ENCODE results near the gene ZMYM5. TPM values are rescaled to one million over a fixed set of nuclear protein-coding genes. Genes with fewer than 3 reads are reported as not detected.

ZMYM5 gene
- total and polyA plus RNA-seq, 2 of the 8 experiments (the other 6 are each of a cell fraction or from before 2014, with no cell fraction given) = 4.9 to 7.9 TPM

- DNase-seq (ENCODE audit: low read depth in 1 of 2, low spot score in 2 of 2) (peak in 1 of 2 experiments; percentile 63), FAIRE-seq (no peak)
- Histone ChIP-seq H3K23me2 (ENCODE audit: low read depth, low read length) (peaks cover 1% of the 10 kb centered on the region; the same call in 1 of the 2 replicates), H3K79me2 (ENCODE audit: control insufficient read depth in 1 of 2, insufficient read depth in 2 of 2, low read length in 2 of 2) (peaks cover 5 to 30% of the 10 kb centered on the region in 2 experiments), H3K36me3 (ENCODE audit: control insufficient read depth in 2 of 4, insufficient read depth in 4 of 4, low read length in 3 of 4) (0 out of 8 replicates have a peak, but pooled peaks cover 0 to 4% (median 0%) of the 10 kb centered on the region in 4 experiments), H3K27ac (ENCODE audit: low read depth, low read length) (no peak overlapping the region), H2BK5ac (ENCODE audit: low read depth, low read length) (peak overlapping the region; percentile 60; the same call in 1 of the 2 replicates), H2BK20ac (ENCODE audit: low read length) (no peak overlapping the region), H3K4me3 (ENCODE audit: extremely low read depth in 1 of 4, insufficient read depth in 2 of 4, low read depth in 3 of 4, low read length in 4 of 4) (peak overlapping the region; percentile 71 to 89 (median 77)), H3K14ac (ENCODE audit: insufficient read length) (no peak overlapping the region), H3K9me3 (ENCODE audit: insufficient read depth in 2 of 2, low read depth in 1 of 2, low read length in 1 of 2) (no peaks in the 10 kb centered on the region), H3K56ac (replicated peaks; ENCODE audit: insufficient read length, low read depth, low read length) (peak overlapping the region; percentile 46), H3K4me2 (ENCODE audit: insufficient read depth in 1 of 2, low read depth in 2 of 2, low read length in 2 of 2) (peak overlapping the region; percentile 90 to 98), H3K79me1 (ENCODE audit: low read depth, low read length) (no peaks in the 10 kb centered on the region; the same call in 1 of the 2 replicates), H2BK15ac (ENCODE audit: low read length) (no peak overlapping the region; the same call in 1 of the 2 replicates), H3K23ac (ENCODE audit: insufficient read length) (no peak overlapping the region), H4K8ac (ENCODE audit: extremely low read depth, insufficient read depth, low read length) (peak overlapping the region; percentile 63), H4K20me1 (replicated peaks in 1 of 2; ENCODE audit: control insufficient read depth in 1 of 2, insufficient read depth in 2 of 2, low read length in 2 of 2) (no peaks in the 10 kb centered on the region), H3K18ac (ENCODE audit: extremely low read depth, low read length) (peak overlapping the region; percentile 15; the same call in 1 of the 2 replicates), H3K4me1 (replicated peaks in 1 of 4; ENCODE audit: control insufficient read depth in 3 of 4, insufficient read depth in 4 of 4, low read length in 3 of 4) (0 out of 7 replicates have a peak, but pooled peaks cover 0 to 2% (median 0%) of the 10 kb centered on the region in 4 experiments), H2BK120ac (replicated peaks; ENCODE audit: low read depth, low read length) (no peak overlapping the region), H3K9ac (replicated peaks in 1 of 4; ENCODE audit: extremely low read depth in 1 of 4, low read depth in 3 of 4, low read length in 3 of 4) (peak overlapping the region; percentile 59 to 88 (median 70)), H3K4ac (replicated peaks; ENCODE audit: insufficient read length, low read depth, low read length) (no peak overlapping the region), H2BK12ac (ENCODE audit: low read depth, low read length) (0 out of 2 replicates have a peak overlapping the region, but pooled peaks have one; percentile 60), H4K91ac (replicated peaks; ENCODE audit: insufficient read length, low read length) (peak overlapping the region; percentile 54), H3K27me3 (replicated peaks in 1 of 4; ENCODE audit: control insufficient read depth in 3 of 4, extremely low read depth in 1 of 4, insufficient read depth in 3 of 4, low read length in 3 of 4) (no peaks in the 10 kb centered on the region), H4K5ac (ENCODE audit: insufficient read length, low read depth, low read length) (peak overlapping the region; percentile 73), H2AK5ac (ENCODE audit: low read depth, low read length) (no peak overlapping the region), H2AFZ (ENCODE audit: low read length) (peak overlapping the region; percentile 67)
- ChIA-PET CTCF (ENCODE audit: partially characterized antibody) (interaction anchor here (0.5 to 1.7 kb wide), 4 partner anchors 71 to 180 kb away, joined by 3 to 6 read pairs (median 4); no protein-coding TSS in a partner anchor), POLR2A (ENCODE audit: partially characterized antibody) (interaction anchor here (1.0 to 2.5 kb wide), 7 partner anchors 12 to 98 kb away, joined by 3 to 12 read pairs (median 4); partner anchors contain the start of gene PSPC1)
- WGBS, 2 experiments (ENCODE audit: extremely low coverage in 1 of 2, insufficient coverage in 1 of 2, insufficient read length in 1 of 2, insufficient replicate concordance in 2 of 2, low coverage in 1 of 2, low lambda C conversion rate in 2 of 2, missing lambda C conversion rate in 1 of 2) = 6% methylated on average over 28 of the region's 66 CpGs; no CpG with 5 or more reads in 1 of the 2 experiments
- no peak for TF ChIP-seq CEBPB (IDR thresholded peaks at IDR 0.05; ENCODE audit: low read depth, low read length)
- peak in 1 of 2 experiments; percentile 16; a peak in 1 of 4 replicates for TF ChIP-seq HDAC2 (IDR thresholded peaks at IDR 0.05; ENCODE audit: borderline replicate concordance in 1 of 2, low read depth in 2 of 2, low read length in 2 of 2)
- no peak for TF ChIP-seq ZNF274 (IDR thresholded peaks at IDR 0.05; ENCODE audit: borderline replicate concordance, extremely low read depth, low read length)
- TF ChIP-seq YY1 (IDR thresholded peaks at IDR 0.05; ENCODE audit: low read depth, low read length) = peak; percentile 76
- TF ChIP-seq SAP30 (IDR thresholded peaks at IDR 0.05; ENCODE audit: insufficient read depth, insufficient replicate concordance, low read length) = peak; percentile 71
- TF ChIP-seq, protein P1, sequence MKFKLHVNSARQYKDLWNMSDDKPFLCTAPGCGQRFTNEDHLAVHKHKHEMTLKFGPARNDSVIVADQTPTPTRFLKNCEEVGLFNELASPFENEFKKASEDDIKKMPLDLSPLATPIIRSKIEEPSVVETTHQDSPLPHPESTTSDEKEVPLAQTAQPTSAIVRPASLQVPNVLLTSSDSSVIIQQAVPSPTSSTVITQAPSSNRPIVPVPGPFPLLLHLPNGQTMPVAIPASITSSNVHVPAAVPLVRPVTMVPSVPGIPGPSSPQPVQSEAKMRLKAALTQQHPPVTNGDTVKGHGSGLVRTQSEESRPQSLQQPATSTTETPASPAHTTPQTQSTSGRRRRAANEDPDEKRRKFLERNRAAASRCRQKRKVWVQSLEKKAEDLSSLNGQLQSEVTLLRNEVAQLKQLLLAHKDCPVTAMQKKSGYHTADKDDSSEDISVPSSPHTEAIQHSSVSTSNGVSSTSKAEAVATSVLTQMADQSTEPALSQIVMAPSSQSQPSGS (IDR thresholded peaks at IDR 0.05; ENCODE audit: low read length) = no peak
- peak; percentile 24; the same call in 1 of the 2 replicates for TF ChIP-seq RBBP5 (IDR thresholded peaks at IDR 0.05; ENCODE audit: borderline replicate concordance, low read depth, low read length)
- TF ChIP-seq ASH2L (IDR thresholded peaks at IDR 0.05; ENCODE audit: low read length) = peak; percentile 68
Measured at GRCh38 chr13:19862481-19863313, 752 bp downstream of the ZMYM5 start.

Data from H1 (cell line).